ENCODE measurements around the gene SAG. TPM values are rescaled to one million over a fixed set of nuclear protein-coding genes. Genes with fewer than 3 reads are reported as not detected.

SAG gene
- total and polyA plus RNA-seq, 2 of the 13 experiments (the other 11 are each of a cell fraction or from before 2014, with no cell fraction given): not detected

DNA sequence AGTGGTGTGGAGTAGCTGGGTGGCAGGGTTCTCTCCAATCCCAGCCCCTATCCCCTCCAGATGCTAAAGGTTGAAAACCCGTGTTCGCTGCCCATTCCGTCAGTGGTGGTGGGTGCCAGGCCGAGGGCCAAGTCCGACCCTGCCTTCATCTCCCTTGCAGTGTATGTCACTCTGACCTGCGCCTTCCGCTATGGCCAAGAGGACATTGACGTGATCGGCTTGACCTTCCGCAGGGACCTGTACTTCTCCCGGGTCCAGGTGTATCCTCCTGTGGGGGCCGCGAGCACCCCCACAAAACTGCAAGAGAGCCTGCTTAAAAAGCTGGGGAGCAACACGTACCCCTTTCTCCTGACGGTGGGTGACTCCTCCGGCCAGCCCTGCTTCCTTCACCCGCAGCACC is 12.9 kb downstream of the SAG start (continued):
- TF ChIP-seq THAP9 (CRISPR knock-in tag; IDR thresholded peaks at IDR 0.05; ENCODE audit: borderline replicate concordance) (0 out of 2 replicates have a peak, but pooled peaks have one; percentile 8), PITX1 (CRISPR knock-in tag; IDR thresholded peaks at IDR 0.05) (no peak), ZNF652 (CRISPR knock-in tag; IDR thresholded peaks at IDR 0.05; ENCODE audit: borderline replicate concordance, low read depth) (no peak), ZNF24 (IDR thresholded peaks at IDR 0.05) (no peak), ZNF546 (CRISPR knock-in tag; conservative IDR thresholded peaks at IDR 0.05) (no peak), ZNF34 (CRISPR knock-in tag; IDR thresholded peaks at IDR 0.05; ENCODE audit: borderline replicate concordance) (0 out of 2 replicates have a peak, but pooled peaks have one; percentile 44), NAIF1 (CRISPR knock-in tag; IDR thresholded peaks at IDR 0.05; ENCODE audit: borderline replicate concordance) (no peak), TBX2 (CRISPR knock-in tag; IDR thresholded peaks at IDR 0.05; ENCODE audit: borderline replicate concordance) (no peak)

- in situ Hi-C loops (cut with HindIII; ENCODE audit: extremely low pct_ligation_motif_present, low pct_unique_long_range_greater_than_20kb): loop anchor here (25.0 kb wide), 1 partner anchor 516 kb away; no protein-coding TSS in a partner anchor
- 14% methylated on average over 6 of the region's 6 CpGs for WGBS (ENCODE audit: low lambda C conversion rate)
- ATAC-seq (no peak), FAIRE-seq (no peak), DNase-seq (ENCODE audit: low spot score) (no peak)
- Histone ChIP-seq H3K36me3 (replicated peaks in 1 of 2; ENCODE audit: control insufficient read depth in 1 of 2, insufficient read depth in 2 of 2, low read length in 2 of 2) (no peaks in the 10 kb centered on the region), H3K9me3 (ENCODE audit: low read length) (no peaks in the 10 kb centered on the region), H3K4me1 (ENCODE audit: insufficient read depth, low read length) (peaks cover 13% of the 10 kb centered on the region), H3K79me2 (ENCODE audit: insufficient read depth, low read length) (no peaks in the 10 kb centered on the region), H4K20me1 (ENCODE audit: insufficient read depth, low read length) (no peaks in the 10 kb centered on the region), H2AFZ (ENCODE audit: low read length) (no peak overlapping the region), H3K4me3 (replicated peaks in 1 of 3; ENCODE audit: insufficient read depth in 1 of 3, low read depth in 2 of 3, low read length in 3 of 3) (no peak overlapping the region; a peak in 1 of 6 replicates), H3K27ac (ENCODE audit: extremely low read length, insufficient read depth, low read length) (no peak overlapping the region), H3K27me3 (ENCODE audit: control insufficient read depth in 1 of 2, insufficient read depth in 2 of 2, low read length in 2 of 2) (peaks cover 4 to 33% of the 10 kb centered on the region in 2 experiments; a peak in 4 of 5 replicates), H3K9ac (ENCODE audit: insufficient read depth, low read depth, low read length) (no peak overlapping the region), H3K4me2 (ENCODE audit: low read depth, low read length) (peak overlapping the region; percentile 59)
- BruUV-seq (replicated peaks): no TSS peak
- POLR2A ChIA-PET: no interaction called here
- CTCF ChIA-PET (ENCODE audit: low intra/inter-chr PET ratio, low total read pairs): no interaction called here
- intact Hi-C loops (cut with micrococcal nuclease; ENCODE audit: unreplicated experiment): no loop called here
- TF ChIP-seq RBM39 (IDR thresholded peaks at IDR 0.05; ENCODE audit: low read depth, low read length, poor library complexity, severe bottlenecking) (no peak), ZNF768 (CRISPR knock-in tag; IDR thresholded peaks at IDR 0.05) (no peak), ZNF629 (CRISPR knock-in tag; conservative IDR thresholded peaks at IDR 0.05) (no peak), NFKB2 (CRISPR knock-in tag; IDR thresholded peaks at IDR 0.05; ENCODE audit: borderline replicate concordance) (no peak), ZNF878 (CRISPR knock-in tag; IDR thresholded peaks at IDR 0.05) (no peak), ARHGAP35 (CRISPR knock-in tag; IDR thresholded peaks at IDR 0.05; ENCODE audit: borderline replicate concordance) (no peak), POLR2A (IDR thresholded peaks at IDR 0.05; ENCODE audit: insufficient read depth in 1 of 2, low read depth in 2 of 2, low read length in 2 of 2) (no peak), PHB2 (IDR thresholded peaks at IDR 0.05; ENCODE audit: partially characterized antibody) (no peak), ZNF552 (CRISPR knock-in tag; IDR thresholded peaks at IDR 0.05; ENCODE audit: borderline replicate concordance) (no peak), ZBTB21 (CRISPR knock-in tag; IDR thresholded peaks at IDR 0.05) (no peak)
- TF ChIP-seq, protein P1, sequence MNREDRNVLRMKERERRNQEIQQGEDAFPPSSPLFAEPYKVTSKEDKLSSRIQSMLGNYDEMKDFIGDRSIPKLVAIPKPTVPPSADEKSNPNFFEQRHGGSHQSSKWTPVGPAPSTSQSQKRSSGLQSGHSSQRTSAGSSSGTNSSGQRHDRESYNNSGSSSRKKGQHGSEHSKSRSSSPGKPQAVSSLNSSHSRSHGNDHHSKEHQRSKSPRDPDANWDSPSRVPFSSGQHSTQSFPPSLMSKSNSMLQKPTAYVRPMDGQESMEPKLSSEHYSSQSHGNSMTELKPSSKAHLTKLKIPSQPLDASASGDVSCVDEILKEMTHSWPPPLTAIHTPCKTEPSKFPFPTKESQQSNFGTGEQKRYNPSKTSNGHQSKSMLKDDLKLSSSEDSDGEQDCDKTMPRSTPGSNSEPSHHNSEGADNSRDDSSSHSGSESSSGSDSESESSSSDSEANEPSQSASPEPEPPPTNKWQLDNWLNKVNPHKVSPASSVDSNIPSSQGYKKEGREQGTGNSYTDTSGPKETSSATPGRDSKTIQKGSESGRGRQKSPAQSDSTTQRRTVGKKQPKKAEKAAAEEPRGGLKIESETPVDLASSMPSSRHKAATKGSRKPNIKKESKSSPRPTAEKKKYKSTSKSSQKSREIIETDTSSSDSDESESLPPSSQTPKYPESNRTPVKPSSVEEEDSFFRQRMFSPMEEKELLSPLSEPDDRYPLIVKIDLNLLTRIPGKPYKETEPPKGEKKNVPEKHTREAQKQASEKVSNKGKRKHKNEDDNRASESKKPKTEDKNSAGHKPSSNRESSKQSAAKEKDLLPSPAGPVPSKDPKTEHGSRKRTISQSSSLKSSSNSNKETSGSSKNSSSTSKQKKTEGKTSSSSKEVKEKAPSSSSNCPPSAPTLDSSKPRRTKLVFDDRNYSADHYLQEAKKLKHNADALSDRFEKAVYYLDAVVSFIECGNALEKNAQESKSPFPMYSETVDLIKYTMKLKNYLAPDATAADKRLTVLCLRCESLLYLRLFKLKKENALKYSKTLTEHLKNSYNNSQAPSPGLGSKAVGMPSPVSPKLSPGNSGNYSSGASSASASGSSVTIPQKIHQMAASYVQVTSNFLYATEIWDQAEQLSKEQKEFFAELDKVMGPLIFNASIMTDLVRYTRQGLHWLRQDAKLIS (CRISPR knock-in tag; IDR thresholded peaks at IDR 0.05): no peak
These were observed 13.6 kb downstream of the SAG start for GRCh38 chr2:233321166-233321565.
